ENCODE results near the gene ERO1A. TPM values are rescaled to one million over a fixed set of nuclear protein-coding genes. Genes with fewer than 3 reads are reported as not detected.

Gene ERO1A, protein sequence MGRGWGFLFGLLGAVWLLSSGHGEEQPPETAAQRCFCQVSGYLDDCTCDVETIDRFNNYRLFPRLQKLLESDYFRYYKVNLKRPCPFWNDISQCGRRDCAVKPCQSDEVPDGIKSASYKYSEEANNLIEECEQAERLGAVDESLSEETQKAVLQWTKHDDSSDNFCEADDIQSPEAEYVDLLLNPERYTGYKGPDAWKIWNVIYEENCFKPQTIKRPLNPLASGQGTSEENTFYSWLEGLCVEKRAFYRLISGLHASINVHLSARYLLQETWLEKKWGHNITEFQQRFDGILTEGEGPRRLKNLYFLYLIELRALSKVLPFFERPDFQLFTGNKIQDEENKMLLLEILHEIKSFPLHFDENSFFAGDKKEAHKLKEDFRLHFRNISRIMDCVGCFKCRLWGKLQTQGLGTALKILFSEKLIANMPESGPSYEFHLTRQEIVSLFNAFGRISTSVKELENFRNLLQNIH
- total RNA-seq, result 91.6 and 96.7 TPM in 2 replicates

DNA sequence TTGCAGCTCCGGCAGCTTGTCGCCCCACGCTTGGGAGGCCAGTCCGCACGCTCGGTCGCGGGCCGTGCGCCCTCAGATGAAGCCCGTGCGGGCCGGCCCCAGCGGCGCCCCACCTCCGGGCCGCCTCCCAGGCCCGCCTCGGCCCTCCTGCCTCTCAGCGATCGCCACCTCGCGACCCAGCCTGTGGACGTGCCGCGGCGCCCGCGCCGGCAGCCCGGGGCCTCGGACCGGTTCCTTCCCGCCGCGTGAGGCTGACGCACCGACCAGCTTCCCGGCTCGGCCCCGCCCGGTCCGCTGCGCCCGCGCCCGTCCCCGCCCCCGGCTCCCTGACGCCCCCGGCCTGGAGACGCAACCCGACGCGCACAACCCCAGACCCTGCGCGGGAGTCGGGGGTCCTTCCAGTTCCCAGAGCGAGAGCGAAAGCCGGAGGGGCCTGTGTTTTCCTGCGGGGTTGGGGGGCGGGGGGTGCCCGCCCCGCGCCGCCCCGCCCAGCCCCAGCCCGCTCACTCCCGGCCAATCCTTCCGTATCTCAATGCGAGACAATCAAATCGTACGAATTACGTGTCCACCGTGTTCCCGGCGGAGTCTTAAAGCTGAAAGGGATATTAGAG lies at the start of gene ERO1A:
Gene ERO1A (minus strand): TSS at position 78 of the 611 bp plus-strand sequence. CDS start 77 bp downstream, at position 1.

DNA sequence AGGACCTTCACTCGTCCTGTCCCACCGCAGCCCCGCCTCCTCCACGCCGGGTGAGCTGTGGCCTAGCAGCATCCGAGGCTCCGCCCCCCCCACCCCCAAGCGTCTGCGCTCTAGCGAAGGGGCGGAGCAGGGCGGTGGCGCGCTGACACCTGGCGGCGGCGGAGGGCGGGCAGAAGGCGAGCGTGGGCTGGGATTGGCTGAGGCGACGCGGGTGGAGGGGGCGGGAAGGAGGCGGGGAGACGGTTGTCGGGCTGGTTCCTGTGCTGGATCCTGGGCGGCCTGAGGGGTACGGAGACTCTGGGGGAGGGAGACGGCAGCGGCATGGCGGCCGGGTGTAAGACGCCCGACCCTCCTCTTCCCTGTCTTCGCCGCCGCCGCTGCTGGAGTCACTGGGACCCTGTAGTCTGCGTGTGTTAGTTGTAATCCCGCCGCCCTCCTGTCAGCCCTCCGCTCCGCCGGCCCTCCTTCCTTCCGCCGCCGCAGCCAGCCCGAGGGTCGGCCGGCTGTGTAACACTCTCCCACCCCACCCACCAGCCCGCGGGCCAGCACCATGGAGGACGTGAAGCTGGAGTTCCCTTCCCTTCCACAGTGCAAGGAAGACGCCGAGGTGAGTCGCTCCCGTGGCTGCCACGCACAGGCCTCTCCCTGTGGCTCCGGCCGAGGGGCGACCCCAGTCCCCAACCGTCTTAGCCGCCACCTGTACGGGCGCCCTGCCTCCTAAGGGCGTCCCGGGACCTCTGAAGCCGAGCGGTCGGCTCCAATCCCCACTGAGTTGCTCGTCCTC lies 34.8 kb upstream of the ERO1A start, which contains the start of gene STYX:
Gene STYX (plus strand): TSS at position 242 of the 784 bp plus-strand sequence. CDS start 309 bp downstream, at position 551.

DNA sequence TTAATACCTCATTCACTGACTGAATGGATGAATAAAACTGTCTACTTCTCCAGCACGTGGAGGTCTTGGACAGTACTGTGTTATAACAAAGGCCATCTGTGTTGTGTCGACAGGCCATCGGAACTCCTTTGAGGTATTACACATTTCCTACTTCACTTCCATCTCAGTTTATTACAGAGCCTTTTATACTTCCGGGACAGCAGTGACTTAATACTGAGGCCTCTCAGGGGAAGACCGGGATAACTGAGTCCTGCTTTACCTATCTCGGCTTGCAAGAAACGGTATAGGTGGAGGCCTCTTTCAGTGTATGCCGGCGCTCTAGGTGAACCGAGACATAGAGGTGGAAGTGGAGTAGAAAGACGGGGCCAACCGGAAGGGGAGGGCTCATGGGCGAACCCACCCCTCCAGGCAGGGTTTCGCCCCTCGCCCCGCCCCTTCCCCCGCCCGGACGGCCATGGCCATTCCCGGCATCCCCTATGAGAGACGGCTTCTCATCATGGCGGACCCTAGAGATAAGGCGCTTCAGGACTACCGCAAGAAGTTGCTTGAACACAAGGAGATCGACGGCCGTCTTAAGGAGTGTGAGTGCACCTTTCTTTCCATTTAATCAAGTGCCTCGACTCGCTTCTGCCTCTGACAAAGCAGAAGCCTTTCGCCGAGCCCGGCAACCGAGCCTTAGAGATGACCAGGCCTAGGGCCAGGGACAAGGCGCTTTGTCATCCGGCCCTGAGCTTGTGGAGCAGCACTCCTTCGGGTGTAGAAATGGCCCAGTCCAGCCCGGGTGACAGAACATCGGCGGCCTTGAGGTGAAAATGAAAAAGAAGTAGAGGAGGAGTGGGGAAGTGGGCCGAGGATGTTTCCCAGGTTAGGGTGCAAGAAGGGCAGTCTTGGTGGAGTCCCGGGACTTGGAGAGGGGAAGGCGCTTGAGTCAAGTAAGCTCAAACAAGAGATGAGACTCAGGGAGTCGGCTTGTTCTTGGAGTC lies 11.7 kb upstream of the ERO1A start, which contains the start of gene PSMC6:
Gene PSMC6 (plus strand): TSS at position 477 of the 983 bp plus-strand sequence. CDS start 20 bp downstream, at position 497.

Other genes with a start within 250 kb of the ERO1A start
- gene TXNDC16, start 143.1 kb downstream of the ERO1A start, total RNA-seq, result 2.3 and 3.5 TPM in 2 replicates
- 0.65 and 1.4 TPM in 2 replicates for gene GPR137C, start 142.7 kb downstream of the ERO1A start, total RNA-seq
- 126 and 176 TPM in 2 replicates for gene PSMC6, start 11.6 kb upstream of the ERO1A start, total RNA-seq
- gene STYX, start 34.6 kb upstream of the ERO1A start, total RNA-seq, result 25.7 TPM in 2 replicates
- gene GNPNAT1, start 96.0 kb upstream of the ERO1A start, total RNA-seq, result 44.2 and 46.2 TPM in 2 replicates

Measured in epithelial cell of umbilical artery (primary cell).